Type B pancreatic cell (in vitro differentiated cells): ENCODE results near the gene MYL5. TPM values are rescaled to one million over a fixed set of nuclear protein-coding genes. Genes with fewer than 3 reads are reported as not detected.
A peak's percentile ranks its signal among the peaks of the same experiment; 100 is the strongest.

Experiments used
- DNase-seq: peaks from one replicate; pipeline ENCODE4 v3.0.0; 2021; ENCODE audit warnings: mixed read lengths; ENCODE audit not compliant: unreplicated experiment; ENCODE audit errors: extremely low spot score
- H3K27ac Mint-ChIP-seq: 2 replicates; pipeline ENCODE4 v1.8.0; 2021; ENCODE audit warnings: mild to moderate bottlenecking, mixed read lengths
- H3K27me3 Mint-ChIP-seq: 2 replicates; pipeline ENCODE4 v1.8.0; 2021; ENCODE audit warnings: mixed read lengths
- H3K36me3 Mint-ChIP-seq: 2 replicates; pipeline ENCODE4 v1.8.0; 2021; ENCODE audit warnings: mixed read lengths
- H3K4me1 Mint-ChIP-seq: one replicate; pipeline ENCODE4 v1.8.0; 2021; ENCODE audit warnings: mixed read lengths; ENCODE audit not compliant: unreplicated experiment
- H3K4me3 Mint-ChIP-seq: 2 replicates; pipeline ENCODE4 v1.8.0; 2021; ENCODE audit warnings: mild to moderate bottlenecking, mixed read lengths
- H3K9me3 Mint-ChIP-seq: 2 replicates; pipeline ENCODE4 v1.8.0; 2021; ENCODE audit warnings: mixed read lengths
- CTCF ChIP-seq: fragments of 200-600 bp; sonication (generic); conservative IDR thresholded peaks from 2 replicates; pipeline ENCODE4 v1.5.0; 2021; ENCODE audit warnings: antibody characterized with exemption, mild to moderate bottlenecking
- total RNA-seq: library from RNA; stranded (reverse); gene quantifications from 2 replicates; pipeline ENCODE4 v1.2.1, GENCODE V29; 2021; ENCODE audit warnings: low replicate concordance

MYL5 gene
- total RNA-seq, 1 donor from 2014 or later = 20.2 TPM

- TF ChIP-seq CTCF = no peak
- Mint-ChIP-seq H3K4me3 (no peak overlapping the region), H3K36me3 (peaks cover 7% of the 10 kb centered on the region), H3K27me3 (no peaks in the 10 kb centered on the region), H3K9me3 (no peaks in the 10 kb centered on the region), H3K4me1 (peaks cover 7% of the 10 kb centered on the region), H3K27ac (no peak overlapping the region)
- DNase-seq = no peak
These were observed 44.1 kb downstream of the MYL5 start for GRCh38 chr4:718460-718859.

GRCh38 chr4:720111-720860 is 45.9 kb downstream of the MYL5 start:
- Mint-ChIP-seq H3K4me3 (no peak overlapping the region), H3K36me3 (peaks cover 7% of the 10 kb centered on the region), H3K27me3 (no peaks in the 10 kb centered on the region), H3K4me1 (peaks cover 7% of the 10 kb centered on the region), H3K9me3 (no peaks in the 10 kb centered on the region), H3K27ac (peak overlapping the region; percentile 43)
- no peak for TF ChIP-seq CTCF
- no peak for DNase-seq

GRCh38 chr4:721261-722168 is 47.2 kb downstream of the MYL5 start:
- Mint-ChIP-seq H3K4me3 (no peak overlapping the region), H3K36me3 (peaks cover 7% of the 10 kb centered on the region), H3K27ac (peak overlapping the region; percentile 76), H3K9me3 (no peaks in the 10 kb centered on the region), H3K27me3 (no peaks in the 10 kb centered on the region), H3K4me1 (peaks cover 10% of the 10 kb centered on the region)
- DNase-seq = no peak
- TF ChIP-seq CTCF = no peak

- no peak for TF ChIP-seq CTCF
- Mint-ChIP-seq H3K4me3 (no peak overlapping the region), H3K36me3 (peaks cover 7% of the 10 kb centered on the region), H3K27ac (no peak overlapping the region), H3K4me1 (peaks cover 15% of the 10 kb centered on the region), H3K27me3 (no peaks in the 10 kb centered on the region), H3K9me3 (no peaks in the 10 kb centered on the region)
- DNase-seq = no peak
These were observed 47.9 kb downstream of the MYL5 start for GRCh38 chr4:722169-722725.

- Mint-ChIP-seq H3K36me3 (peaks cover 7% of the 10 kb centered on the region), H3K4me3 (no peak overlapping the region), H3K9me3 (no peaks in the 10 kb centered on the region), H3K27me3 (no peaks in the 10 kb centered on the region), H3K27ac (no peak overlapping the region), H3K4me1 (peaks cover 9% of the 10 kb centered on the region)
- DNase-seq = no peak
- no peak for TF ChIP-seq CTCF
These were observed 48.6 kb downstream of the MYL5 start for GRCh38 chr4:722851-723360.
